Endothelial cell of umbilical vein (primary cell): Measurements from ENCODE around the gene MTM1. TPM values are rescaled to one million over a fixed set of nuclear protein-coding genes. Genes with fewer than 3 reads are reported as not detected.
A peak's percentile ranks its signal among the peaks of the same experiment; 100 is the strongest.

Experiments used
- BruUV-seq: library from RNA; stranded (reverse); fragments of 400-500 nt; replicated peaks from 2 replicates; lab custom pipeline; 2021; lab: Mats Ljungman, UMichigan
- CTCF ChIA-PET: fragments of 300-600, 350-600 bp; sonication (Branson Sonifier 250); formaldehyde crosslinking; loops from one replicate; lab custom pipeline; 2021; ENCODE audit warnings: antibody characterized with exemption, inconsistent platforms; lab: Charles Lee
- POLR2A ChIA-PET: fragments of 300-600, 350-600 bp; sonication (Branson Sonifier 250); formaldehyde crosslinking; loops from one replicate; lab custom pipeline; 2021; ENCODE audit warnings: antibody characterized with exemption, inconsistent platforms; lab: Charles Lee
- DNase-seq: peaks from one replicate; pipeline ENCODE4 v3.0.0-alpha.2; 2011; ENCODE audit warnings: low read depth, low spot score
- FAIRE-seq: peaks from 2 replicates; lab custom pipeline; 2011; peaks lifted over from hg19 to GRCh38; lab: Jason Lieb, UNC
- H2AFZ ChIP-seq: 2 replicates; pipeline ENCODE4 v1.6.0; 2012; ENCODE audit warnings: low read depth, low read length, control low read depth, inconsistent platforms
- H3K27ac ChIP-seq: 2 replicates; pipeline ENCODE4 v1.5.1; 2011; ENCODE audit warnings: low read depth, mild to moderate bottlenecking, control low read depth, low read length, moderate library complexity; ENCODE audit not compliant: insufficient read depth
- H3K27me3 ChIP-seq, 2 experiments: 2 replicates each; pipeline versions ENCODE4 v1.6.0 to v1.6.1; 2011; ENCODE audit warnings: low read length in 2 of 2, mixed read lengths in 1 of 2; ENCODE audit not compliant: control insufficient read depth in 2 of 2, insufficient read depth in 2 of 2
- H3K36me3 ChIP-seq, 2 experiments: 2 replicates in 1 of 2; 3 replicates in 1 of 2; pipeline ENCODE4 v1.5.1; 2011; ENCODE audit warnings: low read length in 2 of 2, mild to moderate bottlenecking in 1 of 2, moderate library complexity in 1 of 2; ENCODE audit not compliant: control insufficient read depth in 2 of 2, insufficient read depth in 2 of 2; ENCODE audit errors: extremely low read depth in 1 of 2
- H3K4me1 ChIP-seq: 3 replicates; pipeline ENCODE4 v1.5.1; 2011; ENCODE audit warnings: mild to moderate bottlenecking, low read length; ENCODE audit not compliant: control insufficient read depth, insufficient read depth; ENCODE audit errors: extremely low read depth
- H3K4me2 ChIP-seq: 2 replicates; pipeline ENCODE4 v1.6.1; 2011; ENCODE audit warnings: low read length, control low read depth, mixed read lengths; ENCODE audit not compliant: insufficient read depth
- H3K4me3 ChIP-seq, 3 experiments: fragments of 200-600 bp in 1 of 3; sonication (generic), shearing (Covaris generic) in 1 of 3; replicated peaks in 1 of 3; 2 replicates each; pipeline ENCODE4 v1.5.1; 2011 to 2016; ENCODE audit warnings: control low read depth in 3 of 3, low read length in 3 of 3, mild to moderate bottlenecking in 2 of 3, inconsistent platforms in 1 of 3, low read depth in 1 of 3, moderate library complexity in 1 of 3; ENCODE audit not compliant: insufficient read depth in 1 of 3
- H3K79me2 ChIP-seq: 2 replicates; pipeline ENCODE4 v1.6.0; 2012; ENCODE audit warnings: low read length, inconsistent platforms; ENCODE audit not compliant: control insufficient read depth, insufficient read depth
- H3K9ac ChIP-seq: replicated peaks from 2 replicates; pipeline ENCODE3; 2011; ENCODE audit warnings: low read length, control low read depth; ENCODE audit not compliant: insufficient read depth; ENCODE audit errors: extremely low read depth
- H3K9me1 ChIP-seq: replicated peaks from 3 replicates; pipeline ENCODE4 v1.6.0; 2011; ENCODE audit warnings: mild to moderate bottlenecking, low read length; ENCODE audit not compliant: control insufficient read depth, insufficient read depth; ENCODE audit errors: extremely low read depth
- H3K9me3 ChIP-seq: replicated peaks from 2 replicates; pipeline ENCODE4 v1.5.1; 2012; ENCODE audit warnings: low read length, inconsistent platforms; ENCODE audit not compliant: control insufficient read depth, insufficient read depth
- H4K20me1 ChIP-seq: replicated peaks from 2 replicates; pipeline ENCODE3; 2011; ENCODE audit warnings: mild to moderate bottlenecking, low read length; ENCODE audit not compliant: control insufficient read depth, insufficient read depth; ENCODE audit errors: extremely low read depth
- EZH2 ChIP-seq: IDR thresholded peaks from 2 replicates; pipeline ENCODE4 v1.6.1; 2012; ENCODE audit warnings: borderline replicate concordance, low read depth, mild to moderate bottlenecking, moderate library complexity, low read length, inconsistent platforms; ENCODE audit not compliant: severe bottlenecking
- FOS ChIP-seq: IDR thresholded peaks from 2 replicates; pipeline ENCODE4 v1.6.1; 2011; ENCODE audit warnings: mild to moderate bottlenecking, low read length, moderate library complexity, borderline replicate concordance; ENCODE audit not compliant: insufficient read depth
- GATA2 ChIP-seq: IDR thresholded peaks from 2 replicates; pipeline ENCODE4 v1.7.0; 2011; ENCODE audit warnings: low read depth, mild to moderate bottlenecking, moderate library complexity, mixed read lengths, low read length; ENCODE audit not compliant: insufficient read length, insufficient read depth
- JUN ChIP-seq: IDR thresholded peaks from 2 replicates; pipeline ENCODE4 v1.6.1; 2011; ENCODE audit warnings: borderline replicate concordance, low read depth; ENCODE audit not compliant: insufficient read length, insufficient read depth
- MYC ChIP-seq: IDR thresholded peaks from one replicate; pipeline ENCODE4 v1.6.1; 2011; ENCODE audit warnings: mild to moderate bottlenecking, low read depth, low read length
- POLR2A ChIP-seq: IDR thresholded peaks from 2 replicates; pipeline ENCODE4 v1.6.1; 2012; ENCODE audit warnings: low read depth, mild to moderate bottlenecking, control low read depth, low read length
- POLR2AphosphoS5 ChIP-seq: IDR thresholded peaks from 2 replicates; pipeline ENCODE4 v1.6.1; 2012; ENCODE audit warnings: low read depth, mild to moderate bottlenecking, control low read depth, low read length, moderate library complexity; ENCODE audit not compliant: insufficient read depth
- dilution Hi-C: fragments of 300-500 bp; cut with MboI; formaldehyde crosslinking; loops from one replicate; pipeline ENCODE4 v1.15.0; 2019; ENCODE audit warnings: low sequenced_read_pairs; ENCODE audit not compliant: extremely low pct_ligation_motif_present
- intact Hi-C: fragments of 100-400 bp; cut with micrococcal nuclease; formaldehyde crosslinking; loops from one replicate; pipeline ENCODE4 v1.10.0; 2022
- polyA plus RNA-seq, 4 experiments: library from polyadenylated mRNA; depleted of rRNA in 3 of 4; stranded (reverse) in 3 of 4; unstranded in 1 of 4; fragments of >200 nt; gene quantifications; 2 replicates each; pipeline versions ENCODE4 v1.2.1 to v1.2.3, GENCODE V29; 2011 to 2012; ENCODE audit warnings: missing spikeins in 1 of 4
- total RNA-seq: library from RNA; stranded (reverse); gene quantifications from 2 replicates; pipeline ENCODE4 v1.2.3, GENCODE V29; 2021
- TF ChIP-seq, protein P1 (sequence below), 2 donors: IDR thresholded peaks; 1 replicate in 1 of 2; 2 replicates in 1 of 2; pipeline ENCODE4 v1.5.1; 2011; ENCODE audit warnings: low read length in 2 of 2, mild to moderate bottlenecking in 2 of 2, moderate library complexity in 2 of 2, control low read depth in 1 of 2, inconsistent platforms in 1 of 2, low read depth in 1 of 2; ENCODE audit not compliant: insufficient read depth in 1 of 2; ENCODE audit errors: extremely low read depth in 1 of 2
- TF ChIP-seq, protein P2 (sequence below): IDR thresholded peaks from 2 replicates; pipeline ENCODE4 v1.6.1; 2011; ENCODE audit not compliant: insufficient read depth, insufficient read length

MTM1 gene
- total and polyA plus RNA-seq, 2 donors (not counting 3 experiments of a cell fraction or from before 2014, with no cell fraction given), result 2.4 to 13.2 TPM

DNA sequence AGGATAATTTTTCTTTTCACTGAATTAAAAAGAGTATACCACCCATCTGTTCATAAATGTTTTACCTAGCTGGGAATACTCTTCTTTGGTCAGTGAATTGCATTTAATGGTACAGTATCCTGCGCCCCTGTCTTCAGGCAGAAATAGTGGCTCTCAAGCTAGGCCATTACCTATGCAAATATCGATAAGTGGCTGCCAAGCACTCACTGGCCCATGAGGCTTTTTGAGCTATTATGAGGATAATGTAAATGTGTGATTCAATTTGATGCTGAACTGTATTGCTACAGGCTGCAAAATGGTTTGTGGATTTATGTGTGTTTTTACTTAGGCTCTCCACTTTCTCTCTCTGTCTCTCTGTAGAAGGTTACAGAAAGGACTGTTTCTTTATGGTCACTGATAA, 94.7 kb downstream of the MTM1 start:
- CTCF ChIA-PET, result interaction anchor here (1.5 kb wide), 1 partner anchor 9 kb away, joined by 4 read pairs; no protein-coding TSS in a partner anchor
- peak; percentile 47 for FAIRE-seq

More for the DNA sequence above, 94.7 kb downstream of the MTM1 start:
- Histone ChIP-seq H3K4me3 (no peak overlapping the region), H3K36me3 (no peaks in the 10 kb centered on the region), H3K9me1 (no peaks in the 10 kb centered on the region), H3K9me3 (no peaks in the 10 kb centered on the region), H3K27me3 (no peaks in the 10 kb centered on the region), H3K79me2 (no peaks in the 10 kb centered on the region), H3K4me2 (no peak overlapping the region), H4K20me1 (no peaks in the 10 kb centered on the region), H2AFZ (no peak overlapping the region), H3K27ac (no peak overlapping the region), H3K9ac (no peak overlapping the region), H3K4me1 (peaks cover 7% of the 10 kb centered on the region)
- dilution Hi-C loops, result no loop called here
- TF ChIP-seq, protein P1, sequence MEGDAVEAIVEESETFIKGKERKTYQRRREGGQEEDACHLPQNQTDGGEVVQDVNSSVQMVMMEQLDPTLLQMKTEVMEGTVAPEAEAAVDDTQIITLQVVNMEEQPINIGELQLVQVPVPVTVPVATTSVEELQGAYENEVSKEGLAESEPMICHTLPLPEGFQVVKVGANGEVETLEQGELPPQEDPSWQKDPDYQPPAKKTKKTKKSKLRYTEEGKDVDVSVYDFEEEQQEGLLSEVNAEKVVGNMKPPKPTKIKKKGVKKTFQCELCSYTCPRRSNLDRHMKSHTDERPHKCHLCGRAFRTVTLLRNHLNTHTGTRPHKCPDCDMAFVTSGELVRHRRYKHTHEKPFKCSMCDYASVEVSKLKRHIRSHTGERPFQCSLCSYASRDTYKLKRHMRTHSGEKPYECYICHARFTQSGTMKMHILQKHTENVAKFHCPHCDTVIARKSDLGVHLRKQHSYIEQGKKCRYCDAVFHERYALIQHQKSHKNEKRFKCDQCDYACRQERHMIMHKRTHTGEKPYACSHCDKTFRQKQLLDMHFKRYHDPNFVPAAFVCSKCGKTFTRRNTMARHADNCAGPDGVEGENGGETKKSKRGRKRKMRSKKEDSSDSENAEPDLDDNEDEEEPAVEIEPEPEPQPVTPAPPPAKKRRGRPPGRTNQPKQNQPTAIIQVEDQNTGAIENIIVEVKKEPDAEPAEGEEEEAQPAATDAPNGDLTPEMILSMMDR (IDR thresholded peaks at IDR 0.05; ENCODE audit: extremely low read depth in 1 of 2, insufficient read depth in 1 of 2, low read depth in 1 of 2, low read length in 2 of 2), result no peak
- TF ChIP-seq POLR2AphosphoS5 (no peak), POLR2A (no peak), JUN (no peak), EZH2 (no peak), FOS (no peak), GATA2 (no peak), MYC (no peak)
- TF ChIP-seq, protein P2, sequence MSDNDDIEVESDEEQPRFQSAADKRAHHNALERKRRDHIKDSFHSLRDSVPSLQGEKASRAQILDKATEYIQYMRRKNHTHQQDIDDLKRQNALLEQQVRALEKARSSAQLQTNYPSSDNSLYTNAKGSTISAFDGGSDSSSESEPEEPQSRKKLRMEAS, result no peak
- intact Hi-C loops, result no loop called here
- BruUV-seq, result no TSS peak
- no peak for DNase-seq
- POLR2A ChIA-PET, result no interaction called here
